DMS 273 (cell line): ENCODE measurements around the gene PJA1.

Experiments
- DNase-seq: peaks from one replicate; lab custom pipeline; 2025; ENCODE audit not compliant: unreplicated experiment; lab: John Stamatoyannopoulos, UW

Gene PJA1

DNA sequence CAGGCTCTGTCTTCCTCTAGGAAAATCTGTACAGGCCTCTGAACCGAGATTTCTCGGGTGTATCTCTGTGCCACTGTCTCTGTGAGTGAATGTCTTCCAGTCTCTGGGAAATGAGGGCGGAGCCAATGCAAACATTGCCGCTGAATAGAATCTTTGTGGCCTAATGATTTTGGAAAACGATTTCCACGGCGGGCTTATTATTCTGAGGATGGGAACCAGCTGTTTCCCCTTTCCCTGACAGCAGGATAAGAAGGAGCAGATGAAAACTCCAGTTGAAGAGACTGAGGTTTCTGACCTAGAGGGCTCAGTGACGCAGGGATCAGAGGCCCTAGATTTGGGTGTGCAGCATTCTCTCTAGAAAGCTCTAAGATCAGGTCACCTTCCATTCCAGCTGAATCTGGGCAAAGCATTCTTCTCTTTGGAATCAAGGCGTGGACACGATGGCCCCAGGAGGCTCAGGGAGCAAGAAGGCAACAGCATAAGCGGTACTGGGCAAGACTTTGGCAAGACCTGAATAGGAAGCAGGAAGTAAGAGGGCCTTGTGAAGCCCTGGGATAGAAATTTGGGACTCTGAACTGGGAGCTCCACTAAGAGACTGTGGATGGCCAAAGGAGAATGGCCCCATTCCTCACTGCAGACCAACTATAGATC, 47.3 kb downstream of the PJA1 start:
- DNase-seq: no peak

DNA sequence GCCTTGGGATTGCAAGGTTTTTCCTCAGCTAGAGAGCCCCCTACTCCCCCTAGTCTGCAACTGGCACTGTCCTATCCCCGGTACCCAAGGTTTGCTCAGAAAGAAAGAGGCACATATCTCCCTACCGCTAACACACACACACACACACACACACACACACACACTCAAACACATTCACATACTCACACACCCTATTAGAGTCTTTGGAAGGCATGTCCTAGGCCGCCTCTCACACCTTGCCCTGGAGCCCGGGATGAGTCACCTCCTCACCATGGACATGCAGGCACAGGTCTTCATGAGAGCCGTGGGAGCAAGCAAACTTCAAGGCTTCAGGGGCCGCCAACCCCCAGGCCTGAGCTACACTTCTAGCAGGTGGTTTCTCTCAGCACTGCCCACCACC, 49.2 kb downstream of the PJA1 start:
- no peak for DNase-seq

DNA sequence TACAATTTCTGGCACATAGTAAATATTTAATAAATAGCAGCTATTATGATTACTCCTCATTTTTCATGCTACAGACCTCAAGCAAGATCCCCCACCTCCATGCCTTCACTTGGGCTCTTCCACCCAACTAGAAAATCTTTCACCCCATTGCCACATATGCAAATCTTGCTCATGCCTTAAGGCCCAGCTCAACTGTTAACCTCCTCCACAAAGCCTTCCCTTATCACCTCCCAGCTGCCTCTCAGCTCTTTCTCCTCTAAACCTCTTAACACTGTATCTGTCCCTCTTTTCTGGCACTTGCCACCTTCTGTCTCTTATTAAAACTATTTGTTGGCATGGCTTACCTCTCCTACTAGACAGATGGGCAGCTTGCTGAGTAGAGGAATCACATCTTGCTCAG, 51.5 kb downstream of the PJA1 start:
- DNase-seq: peak; percentile 63
